NCI-H510A (cell line): ENCODE data around the gene FAM180A.

Experiments
- DNase-seq: peaks from one replicate; lab custom pipeline; 2025; lab: John Stamatoyannopoulos, UW

FAM180A gene

GRCh38 chr7:135771961-135772638 is 23.5 kb upstream of the FAM180A start:
- no peak for DNase-seq

GRCh38 chr7:135771051-135771450 is 22.4 kb upstream of the FAM180A start:
- DNase-seq: no peak

GRCh38 chr7:135770139-135770710 is 21.6 kb upstream of the FAM180A start:
- DNase-seq: no peak

GRCh38 chr7:135769005-135769802 is 20.6 kb upstream of the FAM180A start:
- DNase-seq: no peak

- no peak for DNase-seq
Observed at GRCh38 chr7:135768467-135768866, 19.9 kb upstream of the FAM180A start.

- no peak for DNase-seq
Observed at GRCh38 chr7:135768064-135768463, 19.5 kb upstream of the FAM180A start.

GRCh38 chr7:135763261-135763660 is 14.6 kb upstream of the FAM180A start:
- DNase-seq: no peak

- no peak for DNase-seq
Observed at GRCh38 chr7:135761751-135762488, 13.3 kb upstream of the FAM180A start.

- no peak for DNase-seq
Observed at GRCh38 chr7:135759532-135759931, 10.9 kb upstream of the FAM180A start.

GRCh38 chr7:135758531-135758932 is 9.9 kb upstream of the FAM180A start:
- DNase-seq: no peak

GRCh38 chr7:135757719-135758411 is 9.3 kb upstream of the FAM180A start:
- no peak for DNase-seq

- DNase-seq: no peak
Observed at GRCh38 chr7:135756191-135756590, 7.6 kb upstream of the FAM180A start.

GRCh38 chr7:135755351-135755753 is 6.7 kb upstream of the FAM180A start:
- DNase-seq: no peak

- DNase-seq: no peak
Observed at GRCh38 chr7:135753616-135754413, 5.2 kb upstream of the FAM180A start.

GRCh38 chr7:135747366-135747765 is 1.2 kb downstream of the FAM180A start:
- no peak for DNase-seq

GRCh38 chr7:135745703-135746312 is 2.8 kb downstream of the FAM180A start:
- no peak for DNase-seq

- no peak for DNase-seq
Observed at GRCh38 chr7:135744938-135745702, 3.5 kb downstream of the FAM180A start.

GRCh38 chr7:135743907-135744731 is 4.5 kb downstream of the FAM180A start:
- no peak for DNase-seq

GRCh38 chr7:135742371-135742770 is 6.2 kb downstream of the FAM180A start:
- DNase-seq: no peak
